Measurements from ENCODE around the gene ALK. TPM values are rescaled to one million over a fixed set of nuclear protein-coding genes. Genes with fewer than 3 reads are reported as not detected.

ALK gene
- total and polyA plus RNA-seq, 2 experiments from 2014 or later, result 0.35 TPM; not detected in 1

DNA sequence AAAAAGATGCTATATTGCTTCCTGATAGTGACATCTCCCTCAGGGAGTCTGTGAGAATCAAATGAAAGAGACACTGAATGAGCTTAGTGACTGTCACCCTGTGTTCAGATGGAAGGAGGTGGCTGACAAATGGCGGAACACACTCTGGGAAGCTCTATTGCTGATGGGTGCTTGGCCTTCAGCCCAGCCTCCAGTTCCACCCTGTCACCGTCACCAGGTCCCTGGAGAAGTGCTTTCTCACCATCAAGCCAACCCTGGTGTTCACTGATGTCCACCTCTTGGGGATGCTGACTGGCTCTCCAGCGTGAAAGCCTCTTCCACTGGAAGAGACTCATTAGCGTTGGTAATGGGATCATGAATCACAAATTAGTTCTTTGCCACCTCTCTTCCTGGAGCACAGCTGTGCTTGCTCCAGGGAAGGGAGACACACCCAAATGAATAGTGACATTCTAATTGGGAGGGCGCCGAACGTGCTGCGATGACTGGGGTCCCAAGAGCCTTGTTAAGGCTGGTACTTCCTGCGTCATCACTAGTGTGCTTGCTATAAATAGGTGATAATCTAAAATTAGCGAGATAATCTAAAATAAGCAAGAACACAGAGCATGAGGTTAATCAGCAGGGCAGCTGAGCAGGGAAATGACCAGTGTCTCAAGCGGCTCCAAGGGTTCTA, 652.2 kb downstream of the ALK start (continued):
- TF ChIP-seq, protein P1, sequence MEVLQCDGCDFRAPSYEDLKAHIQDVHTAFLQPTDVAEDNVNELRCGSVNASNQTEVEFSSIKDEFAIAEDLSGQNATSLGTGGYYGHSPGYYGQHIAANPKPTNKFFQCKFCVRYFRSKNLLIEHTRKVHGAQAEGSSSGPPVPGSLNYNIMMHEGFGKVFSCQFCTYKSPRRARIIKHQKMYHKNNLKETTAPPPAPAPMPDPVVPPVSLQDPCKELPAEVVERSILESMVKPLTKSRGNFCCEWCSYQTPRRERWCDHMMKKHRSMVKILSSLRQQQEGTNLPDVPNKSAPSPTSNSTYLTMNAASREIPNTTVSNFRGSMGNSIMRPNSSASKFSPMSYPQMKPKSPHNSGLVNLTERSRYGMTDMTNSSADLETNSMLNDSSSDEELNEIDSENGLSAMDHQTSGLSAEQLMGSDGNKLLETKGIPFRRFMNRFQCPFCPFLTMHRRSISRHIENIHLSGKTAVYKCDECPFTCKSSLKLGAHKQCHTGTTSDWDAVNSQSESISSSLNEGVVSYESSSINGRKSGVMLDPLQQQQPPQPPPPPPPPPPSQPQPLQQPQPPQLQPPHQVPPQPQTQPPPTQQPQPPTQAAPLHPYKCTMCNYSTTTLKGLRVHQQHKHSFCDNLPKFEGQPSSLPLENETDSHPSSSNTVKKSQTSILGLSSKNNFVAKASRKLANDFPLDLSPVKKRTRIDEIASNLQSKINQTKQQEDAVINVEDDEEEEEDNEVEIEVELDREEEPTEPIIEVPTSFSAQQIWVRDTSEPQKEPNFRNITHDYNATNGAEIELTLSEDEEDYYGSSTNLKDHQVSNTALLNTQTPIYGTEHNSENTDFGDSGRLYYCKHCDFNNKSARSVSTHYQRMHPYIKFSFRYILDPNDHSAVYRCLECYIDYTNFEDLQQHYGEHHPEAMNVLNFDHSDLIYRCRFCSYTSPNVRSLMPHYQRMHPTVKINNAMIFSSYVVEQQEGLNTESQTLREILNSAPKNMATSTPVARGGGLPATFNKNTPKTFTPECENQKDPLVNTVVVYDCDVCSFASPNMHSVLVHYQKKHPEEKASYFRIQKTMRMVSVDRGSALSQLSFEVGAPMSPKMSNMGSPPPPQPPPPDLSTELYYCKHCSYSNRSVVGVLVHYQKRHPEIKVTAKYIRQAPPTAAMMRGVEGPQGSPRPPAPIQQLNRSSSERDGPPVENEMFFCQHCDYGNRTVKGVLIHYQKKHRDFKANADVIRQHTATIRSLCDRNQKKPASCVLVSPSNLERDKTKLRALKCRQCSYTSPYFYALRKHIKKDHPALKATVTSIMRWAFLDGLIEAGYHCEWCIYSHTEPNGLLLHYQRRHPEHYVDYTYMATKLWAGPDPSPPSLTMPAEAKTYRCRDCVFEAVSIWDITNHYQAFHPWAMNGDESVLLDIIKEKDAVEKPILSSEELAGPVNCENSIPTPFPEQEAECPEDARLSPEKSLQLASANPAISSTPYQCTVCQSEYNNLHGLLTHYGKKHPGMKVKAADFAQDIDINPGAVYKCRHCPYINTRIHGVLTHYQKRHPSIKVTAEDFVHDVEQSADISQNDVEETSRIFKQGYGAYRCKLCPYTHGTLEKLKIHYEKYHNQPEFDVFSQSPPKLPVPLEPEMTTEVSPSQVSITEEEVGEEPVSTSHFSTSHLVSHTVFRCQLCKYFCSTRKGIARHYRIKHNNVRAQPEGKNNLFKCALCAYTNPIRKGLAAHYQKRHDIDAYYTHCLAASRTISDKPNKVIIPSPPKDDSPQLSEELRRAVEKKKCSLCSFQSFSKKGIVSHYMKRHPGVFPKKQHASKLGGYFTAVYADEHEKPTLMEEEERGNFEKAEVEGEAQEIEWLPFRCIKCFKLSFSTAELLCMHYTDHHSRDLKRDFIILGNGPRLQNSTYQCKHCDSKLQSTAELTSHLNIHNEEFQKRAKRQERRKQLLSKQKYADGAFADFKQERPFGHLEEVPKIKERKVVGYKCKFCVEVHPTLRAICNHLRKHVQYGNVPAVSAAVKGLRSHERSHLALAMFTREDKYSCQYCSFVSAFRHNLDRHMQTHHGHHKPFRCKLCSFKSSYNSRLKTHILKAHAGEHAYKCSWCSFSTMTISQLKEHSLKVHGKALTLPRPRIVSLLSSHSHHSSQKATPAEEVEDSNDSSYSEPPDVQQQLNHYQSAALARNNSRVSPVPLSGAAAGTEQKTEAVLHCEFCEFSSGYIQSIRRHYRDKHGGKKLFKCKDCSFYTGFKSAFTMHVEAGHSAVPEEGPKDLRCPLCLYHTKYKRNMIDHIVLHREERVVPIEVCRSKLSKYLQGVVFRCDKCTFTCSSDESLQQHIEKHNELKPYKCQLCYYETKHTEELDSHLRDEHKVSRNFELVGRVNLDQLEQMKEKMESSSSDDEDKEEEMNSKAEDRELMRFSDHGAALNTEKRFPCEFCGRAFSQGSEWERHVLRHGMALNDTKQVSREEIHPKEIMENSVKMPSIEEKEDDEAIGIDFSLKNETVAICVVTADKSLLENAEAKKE (CRISPR knock-in tag; IDR thresholded peaks at IDR 0.05), result no peak
- TF ChIP-seq EZH2phosphoT487 (IDR thresholded peaks at IDR 0.05; ENCODE audit: unreplicated experiment), result no peak
- TF ChIP-seq CREB1 (CRISPR knock-in tag; IDR thresholded peaks at IDR 0.05; ENCODE audit: low read depth), result no peak
- no peak for TF ChIP-seq NANOG (IDR thresholded peaks at IDR 0.05; ENCODE audit: borderline replicate concordance)
- no peak for TF ChIP-seq REST (IDR thresholded peaks at IDR 0.05; ENCODE audit: unreplicated experiment)
- no peak for TF ChIP-seq ZNF331 (CRISPR knock-in tag; IDR thresholded peaks at IDR 0.05; ENCODE audit: low read depth)
